Sigmoid colon (tissue), 7 donors: Measurements from ENCODE around the gene CCDC57. TPM values are rescaled to one million over a fixed set of nuclear protein-coding genes. Genes with fewer than 3 reads are reported as not detected.

Source experiments
- DNase-seq: peaks from one replicate; pipeline ENCODE4 v3.0.0-alpha.2; 2019
- H3K27ac ChIP-seq, 4 donors: fragments of 200-600 bp; sonication (generic); one replicate each; pipeline ENCODE4 v1.5.1; 2016 to 2019; ENCODE audit warnings: mild to moderate bottlenecking in 1 of 4
- H3K27me3 ChIP-seq, 3 donors: fragments of 200-600 bp; sonication (generic); one replicate each; pipeline ENCODE4 v1.5.1; 2019; ENCODE audit warnings: mild to moderate bottlenecking in 1 of 3
- H3K36me3 ChIP-seq, 4 donors: fragments of 200-600 bp; sonication (generic); one replicate each; pipeline ENCODE4 v1.5.1; 2016 to 2019
- H3K4me1 ChIP-seq, 4 donors: fragments of 200-600 bp; sonication (generic); one replicate each; pipeline ENCODE4 v1.5.1; 2017 to 2019
- H3K4me3 ChIP-seq, 4 donors: fragments of 200-600 bp; sonication (generic); one replicate each; pipeline ENCODE4 v1.5.1; 2017 to 2019; ENCODE audit warnings: mild to moderate bottlenecking in 2 of 4, moderate library complexity in 1 of 4
- H3K9me3 ChIP-seq, 4 donors: fragments of 200-600 bp in 3 of 4; sonication (generic) in 3 of 4; one replicate each; pipeline versions ENCODE4 v1.5.1 to v1.6.1; 2013 to 2019
- EP300 ChIP-seq, 4 donors: sonication (generic); formaldehyde crosslinking; IDR thresholded peaks; one replicate each; pipeline ENCODE4 v1.6.1; 2017; ENCODE audit warnings: antibody characterized with exemption in 4 of 4
- POLR2A ChIP-seq, 2 donors: fragments of 450-650 bp; IDR thresholded peaks; one replicate each; pipeline ENCODE4 v1.6.1; 2016; ENCODE audit warnings: antibody characterized with exemption in 2 of 2, mild to moderate bottlenecking in 2 of 2, moderate library complexity in 2 of 2
- POLR2AphosphoS5 ChIP-seq, 4 donors: sonication (generic); formaldehyde crosslinking; IDR thresholded peaks; one replicate each; pipeline ENCODE4 v1.6.1; 2017; ENCODE audit warnings: antibody characterized with exemption in 4 of 4
- WGBS, 2 donors: extraction: QIAGEN DNeasy Blood & Tissue Kit; methylation state at CpG; one replicate each; pipeline ENCODE4 v1.1.7; 2013; 5-methylcytosine and 5-hydroxymethylcytosine counted together
- intact Hi-C: fragments of 100-400 bp; cut with DNase I; formaldehyde crosslinking; loops from one replicate; pipeline ENCODE4 v1.15.1; 2023
- polyA plus RNA-seq, 3 donors: library from polyadenylated mRNA; stranded (reverse); fragments of 200-250 nt; gene quantifications; one replicate each; pipeline ENCODE4 v1.2.3, GENCODE V29; 2013
- total RNA-seq, 4 donors: library from RNA; depleted of rRNA; stranded (reverse); fragments of >200 nt; gene quantifications; one replicate each; pipeline ENCODE4 v1.1.0, GENCODE V29; 2016
- TF ChIP-seq, protein P1 (sequence below), 4 experiments: fragments of 450-650 bp in 3 of 4; fragments of 200-600 bp in 1 of 4; IDR thresholded peaks; one replicate each; pipeline ENCODE4 v1.5.1; 2016 to 2019; ENCODE audit warnings: antibody characterized with exemption in 4 of 4, mild to moderate bottlenecking in 3 of 4, moderate library complexity in 2 of 4
- donor health status: healthy with polysubstance abuse.
- donor health status: Bipolar disorder and iron deficiency.
- donor health status: healthy.

The CCDC57 gene
- total and polyA plus RNA-seq, 7 donors, result 13.3 to 47.8 (median 24.4) TPM

- intact Hi-C loops, result no loop called here
- TF ChIP-seq POLR2AphosphoS5 (IDR thresholded peaks at IDR 0.05) (peak in 3 of 4 donors; percentile 19 to 29 (median 26)), EP300 (IDR thresholded peaks at IDR 0.05) (no peak)
- no peaks in the 10 kb centered on the region for H3K9me3 ChIP-seq
- peak overlapping the region; percentile 23 to 81 (median 64) for H3K4me3 ChIP-seq
- 3 to 5% methylated on average over 63 of the region's 63 CpGs for WGBS, 2 donors
- peaks cover 0 to 49% (median 40%) of the 10 kb centered on the region in 4 donors for H3K4me1 ChIP-seq
- H3K27me3 ChIP-seq, result peaks cover 5 to 19% (median 16%) of the 10 kb centered on the region in 3 donors
- H3K27ac ChIP-seq, result peak overlapping the region; percentile 87 to 94 (median 90)
- peak; percentile 80 for DNase-seq
- no peaks in the 10 kb centered on the region for H3K36me3 ChIP-seq
Measured at GRCh38 chr17:82228278-82228841, 15.7 kb upstream of the CCDC57 start.

GRCh38 chr17:82227629-82228277 lies 15.1 kb upstream of the CCDC57 start:
- no peaks in the 10 kb centered on the region for H3K36me3 ChIP-seq
- intact Hi-C loops, result no loop called here
- WGBS, 2 donors, result 52 to 62% methylated on average over 18 of the region's 18 CpGs
- peak overlapping the region; percentile 87 to 94 (median 90) for H3K27ac ChIP-seq
- DNase-seq, result peak; percentile 70
- no peaks in the 10 kb centered on the region for H3K9me3 ChIP-seq
- H3K4me1 ChIP-seq, result peaks cover 0 to 49% (median 40%) of the 10 kb centered on the region in 4 donors
- TF ChIP-seq POLR2AphosphoS5 (IDR thresholded peaks at IDR 0.05) (no peak), EP300 (IDR thresholded peaks at IDR 0.05) (no peak), POLR2A (IDR thresholded peaks at IDR 0.05) (no peak)
- peaks cover 5 to 19% (median 16%) of the 10 kb centered on the region in 3 donors for H3K27me3 ChIP-seq
- peak overlapping the region in 3 of 4 donors; percentile 63 to 81 (median 65) for H3K4me3 ChIP-seq

DNA sequence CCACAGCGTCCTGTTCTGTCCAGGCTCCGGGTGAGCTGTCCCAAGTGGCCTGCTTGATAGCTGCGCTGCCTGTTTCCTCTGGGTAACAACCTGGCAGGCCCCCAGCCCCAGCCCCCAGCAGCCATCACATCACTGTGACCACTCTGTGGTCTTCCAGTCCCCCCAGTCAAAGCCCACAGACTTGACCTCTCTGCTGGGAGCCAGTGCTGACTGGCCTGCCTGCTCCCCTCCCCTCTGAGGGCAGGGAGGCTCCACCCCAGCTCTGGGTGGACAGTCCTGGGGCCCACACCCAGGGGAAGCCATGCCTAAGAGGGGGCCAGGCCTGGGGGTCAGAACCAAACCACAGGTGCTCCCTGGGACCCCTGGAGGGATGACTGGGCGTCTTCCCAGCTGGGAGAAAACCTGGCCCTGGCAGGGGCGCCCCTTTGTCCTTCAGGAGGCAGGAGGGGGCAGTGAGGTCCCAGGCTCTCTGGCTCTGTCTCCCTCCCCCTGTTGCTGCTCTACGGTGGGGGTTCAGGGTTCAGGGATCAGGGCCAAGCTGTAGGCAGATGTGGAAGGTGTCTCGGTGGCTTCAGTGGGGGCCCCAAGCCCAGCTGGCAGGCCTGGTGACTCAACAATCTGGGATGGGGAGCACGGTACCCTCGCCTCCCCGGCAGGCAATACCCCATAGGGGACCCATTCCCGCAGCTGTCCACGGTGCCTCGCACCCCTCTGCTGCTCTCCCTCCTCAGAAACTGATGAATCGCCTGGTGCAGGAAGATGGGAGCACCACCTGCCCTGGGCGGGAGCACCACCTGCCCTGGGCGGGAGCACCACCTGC lies 14.4 kb upstream of the CCDC57 start:
- no peaks in the 10 kb centered on the region for H3K36me3 ChIP-seq
- WGBS, 2 donors, result 83 to 85% methylated on average over 16 of the region's 16 CpGs
- no peak for TF ChIP-seq POLR2AphosphoS5 (IDR thresholded peaks at IDR 0.05)
- TF ChIP-seq EP300 (IDR thresholded peaks at IDR 0.05), result no peak
- no peak for TF ChIP-seq POLR2A (IDR thresholded peaks at IDR 0.05)
- TF ChIP-seq, protein P1, sequence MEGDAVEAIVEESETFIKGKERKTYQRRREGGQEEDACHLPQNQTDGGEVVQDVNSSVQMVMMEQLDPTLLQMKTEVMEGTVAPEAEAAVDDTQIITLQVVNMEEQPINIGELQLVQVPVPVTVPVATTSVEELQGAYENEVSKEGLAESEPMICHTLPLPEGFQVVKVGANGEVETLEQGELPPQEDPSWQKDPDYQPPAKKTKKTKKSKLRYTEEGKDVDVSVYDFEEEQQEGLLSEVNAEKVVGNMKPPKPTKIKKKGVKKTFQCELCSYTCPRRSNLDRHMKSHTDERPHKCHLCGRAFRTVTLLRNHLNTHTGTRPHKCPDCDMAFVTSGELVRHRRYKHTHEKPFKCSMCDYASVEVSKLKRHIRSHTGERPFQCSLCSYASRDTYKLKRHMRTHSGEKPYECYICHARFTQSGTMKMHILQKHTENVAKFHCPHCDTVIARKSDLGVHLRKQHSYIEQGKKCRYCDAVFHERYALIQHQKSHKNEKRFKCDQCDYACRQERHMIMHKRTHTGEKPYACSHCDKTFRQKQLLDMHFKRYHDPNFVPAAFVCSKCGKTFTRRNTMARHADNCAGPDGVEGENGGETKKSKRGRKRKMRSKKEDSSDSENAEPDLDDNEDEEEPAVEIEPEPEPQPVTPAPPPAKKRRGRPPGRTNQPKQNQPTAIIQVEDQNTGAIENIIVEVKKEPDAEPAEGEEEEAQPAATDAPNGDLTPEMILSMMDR (IDR thresholded peaks at IDR 0.05), result no peak
- H3K9me3 ChIP-seq, result no peaks in the 10 kb centered on the region
- peaks cover 5 to 19% (median 16%) of the 10 kb centered on the region in 3 donors for H3K27me3 ChIP-seq
- peaks cover 0 to 42% (median 34%) of the 10 kb centered on the region in 4 donors for H3K4me1 ChIP-seq
- no peak overlapping the region for H3K4me3 ChIP-seq
- DNase-seq, result peak; percentile 64
- intact Hi-C loops, result no loop called here
- no peak overlapping the region for H3K27ac ChIP-seq

DNA sequence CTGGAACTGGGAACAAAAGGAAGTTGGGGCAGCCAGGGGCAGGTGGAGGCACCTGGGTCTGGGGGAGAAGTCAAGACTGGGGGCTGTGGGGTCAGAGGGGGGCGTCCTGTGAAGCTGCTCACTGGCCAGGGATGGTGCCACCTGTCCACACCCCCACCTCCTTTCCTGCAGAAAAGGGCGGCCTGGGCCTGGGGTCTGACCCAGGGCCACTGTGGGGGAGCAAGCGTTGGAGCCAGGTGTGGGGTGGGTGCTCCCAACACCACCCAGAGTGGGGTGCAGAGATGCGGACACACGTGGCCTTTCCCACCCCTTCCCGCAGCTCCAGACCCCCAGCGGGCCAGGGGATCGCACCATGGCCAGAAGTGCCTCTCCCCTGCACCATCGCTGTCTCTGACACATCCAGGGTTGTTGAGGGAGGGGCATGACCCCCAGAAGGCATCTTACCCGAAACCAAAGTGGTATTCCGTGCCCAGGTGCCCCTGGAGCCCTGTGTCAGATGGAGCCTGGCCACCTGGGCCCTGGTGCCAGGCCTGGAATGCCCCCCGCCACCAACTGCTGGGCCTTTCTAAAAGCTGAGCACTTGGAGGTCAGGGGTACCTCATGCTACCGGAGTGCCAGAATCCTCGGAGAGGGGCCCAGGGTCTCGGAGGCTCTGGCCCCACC lies 13.6 kb upstream of the CCDC57 start:
- 91% methylated on average over 15 of the region's 15 CpGs for WGBS, 2 donors
- DNase-seq, result no peak

More for the DNA sequence above, 13.6 kb upstream of the CCDC57 start:
- intact Hi-C loops, result no loop called here
- TF ChIP-seq POLR2AphosphoS5 (IDR thresholded peaks at IDR 0.05) (no peak), POLR2A (IDR thresholded peaks at IDR 0.05) (no peak), EP300 (IDR thresholded peaks at IDR 0.05) (no peak)
- TF ChIP-seq, protein P1 (IDR thresholded peaks at IDR 0.05), result no peak
- H3K36me3 ChIP-seq, result no peaks in the 10 kb centered on the region
- peaks cover 5 to 19% (median 16%) of the 10 kb centered on the region in 3 donors for H3K27me3 ChIP-seq
- no peak overlapping the region for H3K4me3 ChIP-seq
- H3K9me3 ChIP-seq, result no peaks in the 10 kb centered on the region
- H3K4me1 ChIP-seq, result peaks cover 0 to 34% (median 27%) of the 10 kb centered on the region in 4 donors
- H3K27ac ChIP-seq, result no peak overlapping the region
